ENCODE results near the gene PYGB.

PYGB gene

DNA sequence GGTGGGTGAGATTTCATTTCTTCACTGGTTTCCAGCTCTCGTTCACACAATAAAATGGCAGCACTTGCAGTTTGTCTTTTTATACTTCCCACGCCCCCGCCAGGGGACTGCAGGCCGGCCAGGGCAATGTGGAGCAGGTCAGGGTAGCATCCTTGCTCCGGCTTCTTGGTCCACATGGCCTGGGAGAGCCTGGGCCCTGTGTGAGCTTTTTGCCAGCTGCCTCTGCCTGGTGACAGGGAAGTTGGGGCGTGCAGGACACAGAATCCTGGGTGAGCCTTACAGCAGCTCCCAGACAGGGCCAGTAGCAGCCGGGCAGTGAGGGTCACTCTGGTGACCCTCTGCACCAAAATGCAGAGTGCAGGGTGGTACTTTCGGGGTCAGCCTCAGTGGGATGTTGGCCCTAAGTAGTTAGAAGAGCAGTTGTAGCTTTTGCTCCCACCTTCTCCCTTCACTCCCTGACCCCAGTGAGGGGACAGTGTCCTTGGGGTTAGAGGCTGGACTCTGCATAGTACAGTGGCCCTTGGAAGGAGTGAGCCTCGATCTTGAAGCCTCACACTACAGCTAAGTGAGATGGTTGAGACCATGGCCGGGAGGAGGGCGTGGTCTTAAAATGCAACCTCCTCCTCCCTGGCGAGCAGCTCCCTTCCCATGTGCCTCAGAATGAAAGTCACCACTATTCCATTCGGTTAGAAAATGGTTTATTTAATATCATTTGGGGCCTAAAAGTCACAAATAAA lies 23.8 kb downstream of the PYGB start:
- no peak for DNase-seq

DNA sequence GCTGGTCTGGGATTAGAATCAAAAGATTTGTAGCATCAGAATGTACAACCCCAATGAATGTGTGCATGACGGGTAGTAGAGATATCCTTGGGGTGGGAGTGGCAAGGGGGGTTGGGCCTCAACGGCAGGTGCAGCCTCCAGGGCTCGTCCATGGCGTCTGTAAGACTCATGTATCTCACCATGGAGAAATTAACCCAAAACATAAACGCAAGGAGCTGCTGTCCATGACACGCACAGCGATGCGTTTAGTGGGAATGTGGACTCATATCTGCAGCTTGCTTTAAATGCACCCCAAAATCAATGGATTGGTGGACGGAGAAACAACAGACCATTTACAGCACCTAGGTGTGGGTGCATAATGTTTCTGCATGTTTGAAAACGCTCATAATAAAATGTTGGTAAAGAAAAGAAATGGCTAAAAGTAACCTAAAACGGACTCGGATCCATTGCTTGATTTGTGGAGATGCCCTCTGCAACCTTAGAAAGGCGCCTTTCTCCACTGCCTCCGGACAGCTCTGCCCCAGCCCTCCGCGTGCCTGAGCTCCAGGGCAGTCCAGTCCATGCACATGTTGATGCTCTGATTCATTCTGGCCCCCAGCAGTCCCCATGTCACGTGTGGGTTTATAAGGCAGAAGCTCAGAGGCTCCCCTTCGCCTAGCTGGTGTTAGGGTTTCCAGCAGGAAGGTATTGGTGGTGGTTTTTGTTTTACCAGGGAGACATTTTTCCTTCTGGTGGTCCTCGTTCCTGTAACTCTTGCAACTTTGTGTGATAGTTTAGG lies 24.5 kb downstream of the PYGB start:
- no peak for DNase-seq

- no peak for DNase-seq
Observed at GRCh38 chr20:25273046-25273445, 25.2 kb downstream of the PYGB start.

- DNase-seq, result no peak
Observed at GRCh38 chr20:25273541-25274358, 25.9 kb downstream of the PYGB start.

DNA sequence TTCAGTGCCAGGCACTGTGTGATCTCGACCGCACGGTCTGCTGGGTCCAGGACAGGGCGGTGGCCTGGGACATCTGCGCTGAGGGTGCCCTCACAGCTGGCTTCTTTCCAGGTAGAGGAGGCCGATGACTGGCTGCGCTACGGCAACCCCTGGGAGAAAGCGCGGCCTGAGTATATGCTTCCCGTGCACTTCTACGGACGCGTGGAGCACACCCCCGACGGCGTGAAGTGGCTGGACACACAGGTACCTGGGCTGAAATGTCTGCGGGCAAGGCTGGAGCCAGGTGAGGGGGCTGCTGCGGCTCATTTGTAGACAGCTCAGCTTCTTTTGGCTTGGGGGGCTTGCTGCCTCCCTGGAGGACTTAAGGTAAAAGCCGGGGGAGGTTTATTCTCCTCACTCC lies 26.6 kb downstream of the PYGB start:
- DNase-seq, result no peak

GRCh38 chr20:25274891-25275812 lies 27.3 kb downstream of the PYGB start:
- DNase-seq, result no peak

DNA sequence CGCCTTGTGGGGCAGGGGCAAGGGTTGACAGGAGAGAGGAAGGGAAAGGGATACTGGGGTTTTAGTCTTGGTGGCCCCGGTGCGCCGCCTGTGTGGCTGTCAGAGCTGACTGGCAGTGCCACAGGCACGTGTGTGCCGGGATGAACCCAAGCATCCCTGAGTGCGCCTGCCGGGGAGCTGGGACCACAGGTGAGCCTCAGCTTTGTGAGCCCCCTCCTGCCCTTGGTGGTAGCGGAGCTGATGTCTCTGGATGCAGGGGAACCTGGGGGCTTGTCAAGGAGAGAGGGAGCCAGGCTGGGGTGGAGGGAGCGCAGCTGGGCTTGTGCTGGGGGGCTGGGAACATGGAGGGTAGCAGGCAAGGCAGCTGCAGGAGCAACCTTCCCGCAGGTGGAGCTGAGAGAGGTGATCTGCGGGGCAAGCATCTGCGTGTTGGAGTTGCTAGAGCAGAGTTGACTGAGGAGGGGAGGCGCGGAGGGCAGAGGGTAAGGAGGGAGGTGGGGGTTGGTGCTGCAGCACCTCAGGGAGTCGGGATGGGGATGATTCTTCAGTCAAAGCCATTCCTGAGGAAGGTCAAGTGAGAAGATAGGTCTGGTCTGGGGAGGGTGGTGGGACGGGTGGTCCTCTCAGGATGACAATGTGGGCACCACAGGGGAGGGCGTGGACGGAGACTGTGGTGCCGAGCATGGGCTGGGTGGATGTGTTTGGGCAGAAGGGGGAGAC lies 28.1 kb downstream of the PYGB start:
- no peak for DNase-seq

- no peak for DNase-seq
Observed at GRCh38 chr20:25276533-25277050, 28.7 kb downstream of the PYGB start.

DNA sequence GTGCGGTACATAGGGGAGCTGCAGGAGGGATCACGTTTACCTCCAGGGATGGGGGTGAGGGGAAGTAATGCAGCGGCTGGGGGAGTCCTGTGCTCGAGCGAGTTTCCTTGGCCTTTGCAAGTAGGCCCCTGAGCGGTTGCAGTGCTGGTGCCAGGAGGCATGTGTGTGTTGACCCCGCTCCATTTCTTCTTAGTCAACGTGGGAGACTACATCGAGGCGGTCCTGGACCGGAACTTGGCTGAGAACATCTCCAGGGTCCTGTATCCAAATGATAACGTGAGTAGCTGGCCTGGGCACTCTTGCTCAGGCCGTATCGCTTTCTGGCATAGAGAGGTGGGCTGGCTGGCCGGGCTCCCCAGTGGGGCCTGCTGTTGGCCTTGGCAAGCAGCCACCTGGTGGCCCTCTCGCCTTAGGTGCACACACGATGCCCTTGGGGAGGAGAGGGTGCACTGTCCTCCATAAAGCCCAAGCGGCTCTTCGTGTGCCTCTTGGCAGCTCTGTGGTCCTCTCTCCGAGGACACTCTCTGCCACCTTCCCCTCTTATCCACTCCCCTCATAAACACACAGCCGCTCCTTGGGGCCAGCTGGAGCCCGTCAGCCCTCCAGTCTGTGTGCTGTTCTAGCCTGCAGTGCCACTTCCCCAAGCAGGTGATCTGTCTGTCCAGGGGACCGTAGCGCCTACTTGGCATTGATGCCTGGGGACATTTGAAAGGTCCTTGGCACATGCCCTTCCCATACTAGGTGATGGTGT lies 29.3 kb downstream of the PYGB start:
- no peak for DNase-seq

- DNase-seq, result no peak
Observed at GRCh38 chr20:25277941-25278521, 30.1 kb downstream of the PYGB start.

DNA sequence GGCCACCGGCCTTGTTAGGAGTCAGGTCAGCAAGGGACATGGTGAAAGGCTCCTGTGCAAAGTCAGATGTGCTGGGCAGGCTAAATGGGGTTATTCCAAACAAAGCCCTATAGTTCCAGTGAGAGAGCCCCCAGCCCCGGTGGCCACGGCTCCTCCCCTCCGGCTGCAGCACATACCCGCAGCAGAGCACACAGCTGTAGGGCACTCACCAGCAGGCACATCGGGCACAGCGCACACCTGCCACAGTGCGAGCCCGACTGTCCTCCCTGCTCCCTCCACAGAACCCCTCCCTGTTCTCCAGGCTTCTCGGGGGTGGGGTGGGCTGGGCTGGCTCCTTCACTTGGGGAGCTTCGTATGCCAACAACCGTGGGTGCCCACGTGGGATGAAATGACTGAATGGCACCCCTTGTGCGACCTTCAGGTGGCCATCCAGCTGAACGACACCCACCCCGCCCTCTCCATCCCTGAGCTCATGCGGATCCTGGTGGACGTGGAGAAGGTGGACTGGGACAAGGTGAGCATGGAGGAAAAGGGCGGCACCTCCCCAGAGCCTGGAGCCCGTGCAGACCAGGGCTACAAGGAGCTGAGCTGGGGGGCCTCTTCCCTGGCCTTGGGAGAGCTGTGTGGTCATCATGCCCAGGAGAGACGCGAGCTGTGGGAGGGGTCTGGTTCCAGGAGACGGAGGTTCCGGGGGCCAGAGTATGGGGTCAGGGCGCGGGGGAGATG lies 30.9 kb downstream of the PYGB start:
- no peak for DNase-seq

DNA sequence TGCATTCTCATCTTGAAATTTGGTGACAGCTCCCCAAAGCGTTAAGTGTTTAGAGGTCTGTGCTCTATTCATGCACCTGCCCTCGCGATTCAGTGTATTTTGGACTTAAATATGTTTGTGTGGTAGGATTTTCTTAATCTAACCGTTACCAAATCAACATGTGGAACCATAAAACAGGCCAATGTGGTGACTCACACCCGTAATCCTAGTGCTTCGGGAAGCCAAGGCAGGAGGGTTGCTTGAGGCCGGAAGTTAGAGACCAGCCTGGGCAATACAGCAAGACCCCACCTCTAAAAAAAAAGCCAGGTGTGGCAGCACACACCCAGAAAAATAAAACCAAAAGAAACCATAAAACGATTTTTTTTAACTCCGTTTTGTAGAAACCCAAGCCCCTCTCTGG lies 31.5 kb downstream of the PYGB start:
- no peak for DNase-seq

- DNase-seq, result no peak
Observed at GRCh38 chr20:25280051-25280573, 32.2 kb downstream of the PYGB start.

- DNase-seq, result no peak
Observed at GRCh38 chr20:25280574-25281535, 33.0 kb downstream of the PYGB start.

- DNase-seq, result no peak
Observed at GRCh38 chr20:25281541-25281991, 33.7 kb downstream of the PYGB start.

DNA sequence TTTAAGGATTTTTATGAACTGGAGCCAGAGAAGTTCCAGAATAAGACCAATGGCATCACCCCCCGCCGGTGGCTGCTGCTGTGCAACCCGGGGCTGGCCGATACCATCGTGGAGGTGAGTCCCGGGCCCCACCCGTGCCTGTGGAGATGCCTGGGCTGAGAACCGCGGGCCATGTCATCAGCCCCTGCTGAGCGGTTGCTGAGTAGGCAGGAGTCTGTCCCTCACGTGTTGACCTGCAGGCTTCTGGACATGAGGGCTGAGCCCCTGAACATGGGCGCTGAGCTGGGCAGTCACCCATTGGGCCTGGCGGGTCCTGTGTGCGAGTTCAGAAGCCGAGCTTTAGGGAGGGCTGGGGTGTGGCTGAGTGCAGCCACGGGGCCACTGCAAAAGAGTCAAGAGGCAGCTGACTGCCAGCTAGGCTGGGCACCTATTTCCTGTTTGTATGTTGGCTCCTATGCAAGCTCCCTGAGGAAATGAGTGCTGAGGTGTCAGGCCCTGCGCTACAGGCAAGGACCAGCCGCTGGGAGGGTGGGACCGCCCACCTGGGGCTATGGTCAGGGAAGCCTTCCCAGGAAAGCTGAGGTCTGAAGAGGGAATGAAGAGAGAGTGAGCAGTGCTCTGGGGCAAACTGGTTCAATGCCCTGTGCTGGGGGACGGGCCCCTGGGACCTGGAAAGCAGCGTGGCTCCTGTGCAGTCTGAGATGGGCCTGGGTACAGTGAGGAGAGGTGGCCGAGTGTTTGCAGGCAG lies 34.3 kb downstream of the PYGB start:
- no peak for DNase-seq

- no peak for DNase-seq
Observed at GRCh38 chr20:25282796-25283195, 34.9 kb downstream of the PYGB start.
